K562 (cell line): Measurements from ENCODE around the gene MRPS10. TPM values are rescaled to one million over a fixed set of nuclear protein-coding genes. Genes with fewer than 3 reads are reported as not detected.

Experiments used
- ASH1L ChIP-seq: fragments of 450-650 bp; IDR thresholded peaks from 2 replicates; pipeline ENCODE4 v1.6.1; 2018; ENCODE audit warnings: borderline replicate concordance, mild to moderate bottlenecking, low read depth; ENCODE audit not compliant: partially characterized antibody
- ATF4 ChIP-seq: fragments of 450-650 bp; formaldehyde crosslinking; IDR thresholded peaks from 2 replicates; pipeline ENCODE4 v1.4.0; 2022; ENCODE audit warnings: mild to moderate bottlenecking, moderate library complexity
- CREM ChIP-seq: IDR thresholded peaks from 2 replicates; pipeline ENCODE4 v1.6.1; 2014; ENCODE audit warnings: antibody characterized with exemption, low read depth
- DIDO1 ChIP-seq: fragments of 450-650 bp; IDR thresholded peaks from 2 replicates; pipeline ENCODE4 v1.6.1; 2016; ENCODE audit warnings: low read depth, missing biosample characterization, missing genetic modification characterization
- FOXK1 ChIP-seq: sonication (generic); formaldehyde crosslinking; IDR thresholded peaks from 2 replicates; pipeline ENCODE4 v1.8.0; 2022; ENCODE audit warnings: missing genetic modification reagents, mild to moderate bottlenecking, borderline replicate concordance
- MTA3 ChIP-seq: fragments of 450-650 bp; formaldehyde crosslinking; IDR thresholded peaks from 2 replicates; pipeline ENCODE4 v1.6.1; 2017; ENCODE audit warnings: mild to moderate bottlenecking, borderline replicate concordance
- NR3C1 ChIP-seq: sonication (generic); formaldehyde crosslinking; IDR thresholded peaks from 2 replicates; pipeline ENCODE4 v1.8.1; 2022; ENCODE audit warnings: missing genetic modification reagents
- POLR2A ChIP-seq: fragments of 450-650 bp; conservative IDR thresholded peaks from 2 replicates; pipeline ENCODE4 v1.6.1; 2016
- RAD21 ChIP-seq, 2 experiments: fragments of 250-450 bp in 1 of 2; fragments of 450-650 bp in 1 of 2; sonication (Bioruptor Pico) in 1 of 2; formaldehyde crosslinking in 1 of 2; IDR thresholded peaks in 1 of 2; conservative IDR thresholded peaks in 1 of 2; 2 replicates each; pipeline versions ENCODE4 v1.4.0 to v1.8.0; 2020 to 2022; ENCODE audit warnings: mild to moderate bottlenecking in 2 of 2, moderate library complexity in 1 of 2
- REST ChIP-seq, 2 experiments: fragments of 450-650 bp; formaldehyde crosslinking in 1 of 2; IDR thresholded peaks; 2 replicates each; pipeline versions ENCODE4 v1.4.0 to v1.6.1; 2014 to 2020; ENCODE audit warnings: mild to moderate bottlenecking in 2 of 2, borderline replicate concordance in 1 of 2, low read depth in 1 of 2
- ZBTB33 ChIP-seq: sonication (generic); formaldehyde crosslinking; IDR thresholded peaks from 2 replicates; pipeline ENCODE4 v1.8.1; 2023; ENCODE audit warnings: mild to moderate bottlenecking, missing genetic modification reagents
- ZKSCAN8 ChIP-seq: fragments of 200-800 bp; sonication (Bioruptor generic); IDR thresholded peaks from 2 replicates; pipeline ENCODE4 v1.6.1; 2016; ENCODE audit warnings: missing genetic modification characterization, missing compliant biosample characterization
- ZNF133 ChIP-seq: fragments of 250-450 bp; sonication (Bioruptor Pico); IDR thresholded peaks from 2 replicates; pipeline ENCODE4 v1.4.0; 2020; ENCODE audit warnings: mild to moderate bottlenecking
- ZNF165 ChIP-seq: fragments of 250-450 bp; sonication (Bioruptor Pico); IDR thresholded peaks from 2 replicates; pipeline ENCODE4 v1.4.0; 2020; ENCODE audit warnings: borderline replicate concordance
- ZNF76 ChIP-seq: fragments of 250-450 bp; sonication (Bioruptor Pico); IDR thresholded peaks from 2 replicates; pipeline ENCODE4 v1.4.0; 2020; ENCODE audit warnings: mild to moderate bottlenecking, moderate library complexity, borderline replicate concordance
- polyA plus RNA-seq, 8 experiments: library from polyadenylated mRNA; depleted of rRNA in 4 of 8; stranded (reverse) in 5 of 8; unstranded in 3 of 8; fragments of >200 nt; fragmentation: Nextera tagmentation in 2 of 8; fragmentation: Illumina TruSeq in 1 of 8; extraction: Ambion mirVana in 2 of 8; extraction: Trizol in 1 of 8; gene quantifications; 2 replicates each; pipeline versions ENCODE4 v1.2.1 to v1.2.3, GENCODE V29; 2011 to 2014; ENCODE audit warnings: inconsistent platforms in 1 of 8, missing spikeins in 1 of 8
- total RNA-seq, 7 experiments: library from RNA; depleted of rRNA in 6 of 7; stranded (reverse); fragments of >200 nt in 6 of 7; fragmentation: Illumina TruSeq in 2 of 7; extraction: Trizol in 2 of 7; gene quantifications; 2 replicates each; pipeline versions ENCODE4 v1.2.1 to v1.2.3, GENCODE V29; 2011 to 2021; ENCODE audit warnings: low replicate concordance in 1 of 7

Gene MRPS10
- total and polyA plus RNA-seq, 9 of the 15 experiments (the other 6 are each of a cell fraction or from before 2014, with no cell fraction given), result 48.6 to 166 (median 93.7) TPM

- no peak for TF ChIP-seq ZBTB33 (CRISPR knock-in tag)
- no peak for TF ChIP-seq RAD21 (CRISPR knock-in tag; conservative IDR thresholded peaks at IDR 0.05 in 1 of 2, IDR thresholded peaks at IDR 0.05 in 1 of 2)
- peak; percentile 70; the same call in 1 of the 2 replicates for TF ChIP-seq ATF4 (CRISPR knock-in tag)
- no peak for TF ChIP-seq ZKSCAN8 (CRISPR knock-in tag)
- TF ChIP-seq FOXK1 (CRISPR knock-in tag), result no peak
- no peak for TF ChIP-seq NR3C1 (CRISPR knock-in tag)
- no peak for TF ChIP-seq ZNF165 (CRISPR knock-in tag)
- no peak for TF ChIP-seq ZNF133
- no peak for TF ChIP-seq ASH1L
- TF ChIP-seq REST (IDR thresholded peaks at IDR 0.05; ENCODE audit: borderline replicate concordance), result no peak
- no peak for TF ChIP-seq REST (CRISPR knock-in tag; IDR thresholded peaks at IDR 0.05; ENCODE audit: low read depth)
- TF ChIP-seq ZNF76 (CRISPR knock-in tag), result no peak
- no peak for TF ChIP-seq POLR2A
- no peak for TF ChIP-seq DIDO1 (tag)
- TF ChIP-seq CREM, result peak; percentile 71
- no peak for TF ChIP-seq MTA3
These were observed 6.8 kb upstream of the MRPS10 start (continued) for GRCh38 chr6:42224222-42225028.
